Neural progenitor cell (in vitro differentiated cells): ENCODE measurements around the gene SPATA31D3.

Experiments used
- EZH2 ChIP-seq: fragments of 200-600 bp; sonication (generic); IDR thresholded peaks from 2 replicates; pipeline ENCODE4 v1.6.1; 2017; ENCODE audit warnings: antibody characterized with exemption, mild to moderate bottlenecking, moderate library complexity
- EZH2phosphoT487 ChIP-seq: fragments of 200-600 bp; sonication (generic); IDR thresholded peaks from 2 replicates; pipeline ENCODE4 v1.6.1; 2017; ENCODE audit warnings: antibody characterized with exemption
- TF ChIP-seq, protein P1 (sequence below): fragments of 200-600 bp; sonication (generic); IDR thresholded peaks from 2 replicates; pipeline ENCODE4 v1.5.1; 2017; ENCODE audit warnings: antibody characterized with exemption, mild to moderate bottlenecking

DNA sequence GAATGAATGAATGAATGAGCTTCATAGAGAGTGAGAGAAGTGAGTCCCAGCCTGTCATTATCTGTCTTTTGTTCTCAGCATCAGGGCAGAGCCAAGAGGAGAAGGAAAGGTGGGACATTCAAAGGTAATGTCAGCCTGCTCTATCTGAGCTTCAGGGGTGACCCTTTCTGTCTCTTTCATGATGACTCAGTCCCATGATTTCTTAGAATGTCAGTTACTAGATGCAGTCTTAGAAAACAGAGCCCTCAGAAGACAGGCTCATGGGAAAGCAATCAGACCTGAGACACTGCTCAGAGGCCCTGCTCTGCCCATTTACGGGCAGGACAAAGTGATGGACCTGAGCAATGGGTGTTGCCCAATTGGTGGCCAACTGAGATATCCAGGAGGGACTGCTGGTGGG is 46.4 kb downstream of the SPATA31D3 start:
- TF ChIP-seq, protein P1, sequence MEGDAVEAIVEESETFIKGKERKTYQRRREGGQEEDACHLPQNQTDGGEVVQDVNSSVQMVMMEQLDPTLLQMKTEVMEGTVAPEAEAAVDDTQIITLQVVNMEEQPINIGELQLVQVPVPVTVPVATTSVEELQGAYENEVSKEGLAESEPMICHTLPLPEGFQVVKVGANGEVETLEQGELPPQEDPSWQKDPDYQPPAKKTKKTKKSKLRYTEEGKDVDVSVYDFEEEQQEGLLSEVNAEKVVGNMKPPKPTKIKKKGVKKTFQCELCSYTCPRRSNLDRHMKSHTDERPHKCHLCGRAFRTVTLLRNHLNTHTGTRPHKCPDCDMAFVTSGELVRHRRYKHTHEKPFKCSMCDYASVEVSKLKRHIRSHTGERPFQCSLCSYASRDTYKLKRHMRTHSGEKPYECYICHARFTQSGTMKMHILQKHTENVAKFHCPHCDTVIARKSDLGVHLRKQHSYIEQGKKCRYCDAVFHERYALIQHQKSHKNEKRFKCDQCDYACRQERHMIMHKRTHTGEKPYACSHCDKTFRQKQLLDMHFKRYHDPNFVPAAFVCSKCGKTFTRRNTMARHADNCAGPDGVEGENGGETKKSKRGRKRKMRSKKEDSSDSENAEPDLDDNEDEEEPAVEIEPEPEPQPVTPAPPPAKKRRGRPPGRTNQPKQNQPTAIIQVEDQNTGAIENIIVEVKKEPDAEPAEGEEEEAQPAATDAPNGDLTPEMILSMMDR: no peak
- TF ChIP-seq EZH2 (no peak), EZH2phosphoT487 (no peak)
